Sigmoid colon (tissue), 7 donors: ENCODE data around the gene WDR86. TPM values are rescaled to one million over a fixed set of nuclear protein-coding genes. Genes with fewer than 3 reads are reported as not detected.

Experiments used
- DNase-seq: peaks from one replicate; pipeline ENCODE4 v3.0.0-alpha.2; 2019
- H3K27ac ChIP-seq, 4 donors: fragments of 200-600 bp; sonication (generic); one replicate each; pipeline ENCODE4 v1.5.1; 2016 to 2019; ENCODE audit warnings: mild to moderate bottlenecking in 1 of 4
- H3K27me3 ChIP-seq, 3 donors: fragments of 200-600 bp; sonication (generic); one replicate each; pipeline ENCODE4 v1.5.1; 2019; ENCODE audit warnings: mild to moderate bottlenecking in 1 of 3
- H3K36me3 ChIP-seq, 4 donors: fragments of 200-600 bp; sonication (generic); one replicate each; pipeline ENCODE4 v1.5.1; 2016 to 2019
- H3K4me1 ChIP-seq, 4 donors: fragments of 200-600 bp; sonication (generic); one replicate each; pipeline ENCODE4 v1.5.1; 2017 to 2019
- H3K4me3 ChIP-seq, 4 donors: fragments of 200-600 bp; sonication (generic); one replicate each; pipeline ENCODE4 v1.5.1; 2017 to 2019; ENCODE audit warnings: mild to moderate bottlenecking in 2 of 4, moderate library complexity in 1 of 4
- H3K9me3 ChIP-seq, 4 donors: fragments of 200-600 bp in 3 of 4; sonication (generic) in 3 of 4; one replicate each; pipeline versions ENCODE4 v1.5.1 to v1.6.1; 2013 to 2019
- EP300 ChIP-seq, 4 donors: sonication (generic); formaldehyde crosslinking; IDR thresholded peaks; one replicate each; pipeline ENCODE4 v1.6.1; 2017; ENCODE audit warnings: antibody characterized with exemption in 4 of 4
- POLR2A ChIP-seq, 2 donors: fragments of 450-650 bp; IDR thresholded peaks; one replicate each; pipeline ENCODE4 v1.6.1; 2016; ENCODE audit warnings: antibody characterized with exemption in 2 of 2, mild to moderate bottlenecking in 2 of 2, moderate library complexity in 2 of 2
- POLR2AphosphoS5 ChIP-seq, 4 donors: sonication (generic); formaldehyde crosslinking; IDR thresholded peaks; one replicate each; pipeline ENCODE4 v1.6.1; 2017; ENCODE audit warnings: antibody characterized with exemption in 4 of 4
- WGBS, 2 donors: extraction: QIAGEN DNeasy Blood & Tissue Kit; methylation state at CpG; one replicate each; pipeline ENCODE4 v1.1.7; 2013; 5-methylcytosine and 5-hydroxymethylcytosine counted together
- intact Hi-C: fragments of 100-400 bp; cut with DNase I; formaldehyde crosslinking; loops from one replicate; pipeline ENCODE4 v1.15.1; 2023
- polyA plus RNA-seq, 3 donors: library from polyadenylated mRNA; stranded (reverse); fragments of 200-250 nt; gene quantifications; one replicate each; pipeline ENCODE4 v1.2.3, GENCODE V29; 2013
- small RNA-seq, 3 donors: library from RNA; depleted of rRNA; stranded (forward); fragments of <200 nt; gene quantifications; one replicate each; pipeline ENCODE3, GENCODE V24; 2016
- total RNA-seq, 4 donors: library from RNA; depleted of rRNA; stranded (reverse); fragments of >200 nt; gene quantifications; one replicate each; pipeline ENCODE4 v1.1.0, GENCODE V29; 2016
- TF ChIP-seq, protein P1 (sequence below), 4 experiments: fragments of 450-650 bp in 3 of 4; fragments of 200-600 bp in 1 of 4; IDR thresholded peaks; one replicate each; pipeline ENCODE4 v1.5.1; 2016 to 2019; ENCODE audit warnings: antibody characterized with exemption in 4 of 4, mild to moderate bottlenecking in 3 of 4, moderate library complexity in 2 of 4
- donor health status: healthy with polysubstance abuse.
- donor health status: Bipolar disorder and iron deficiency.
- donor health status: healthy.

WDR86 gene
- total and polyA plus RNA-seq, 7 donors = 0.46 to 23.8 (median 14.4) TPM

DNA sequence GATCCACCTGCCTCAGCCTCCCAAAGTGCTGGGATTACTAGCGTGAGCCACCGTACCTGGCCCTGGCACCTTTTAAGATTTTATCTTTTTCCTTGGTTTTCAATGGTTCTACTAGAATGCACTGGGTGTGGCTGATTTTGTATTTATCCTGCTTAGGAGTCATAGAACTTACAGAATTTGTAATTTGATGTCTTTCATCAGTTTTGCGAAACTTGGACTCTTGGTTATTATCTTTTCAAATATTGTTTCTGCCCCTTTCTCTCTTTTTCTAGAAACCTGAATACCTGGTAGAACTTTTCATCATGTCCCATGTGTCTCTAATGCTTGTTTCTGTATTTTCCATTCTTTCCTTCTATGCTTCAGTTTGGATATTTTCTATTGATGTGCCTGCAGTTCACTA, 71.0 kb downstream of the WDR86 start:
- H3K9me3 ChIP-seq = no peaks in the 10 kb centered on the region
- 97 to 98% methylated on average over 3 of the region's 3 CpGs for WGBS, 2 donors
- no peak overlapping the region for H3K27ac ChIP-seq
- intact Hi-C loops = no loop called here
- H3K4me3 ChIP-seq = no peak overlapping the region
- no peak for TF ChIP-seq EP300 (IDR thresholded peaks at IDR 0.05)
- H3K27me3 ChIP-seq = no peaks in the 10 kb centered on the region
- H3K36me3 ChIP-seq = no peaks in the 10 kb centered on the region
- H3K4me1 ChIP-seq = peaks cover 0 to 22% (median 15%) of the 10 kb centered on the region in 4 donors
- DNase-seq = no peak

DNA sequence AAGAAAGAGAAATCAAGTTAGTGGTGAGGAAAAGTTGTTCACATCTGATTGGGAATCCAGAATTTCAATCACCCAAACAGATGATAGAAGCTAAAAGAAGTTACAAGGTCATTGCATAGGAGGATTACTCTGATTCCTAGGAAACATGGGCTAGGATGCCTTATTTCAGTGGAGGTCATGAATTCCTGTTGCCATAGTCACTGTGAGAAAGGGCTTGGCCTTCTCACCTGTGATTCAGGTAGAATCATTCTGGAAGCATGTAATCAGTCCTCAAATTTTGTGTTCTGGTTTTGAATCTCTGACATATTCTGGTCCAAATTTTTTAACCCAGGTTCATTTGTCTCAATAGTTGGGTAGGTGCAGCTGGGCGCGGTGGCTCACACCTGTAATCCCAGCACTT, 72.5 kb downstream of the WDR86 start:
- no peaks in the 10 kb centered on the region for H3K9me3 ChIP-seq
- DNase-seq = no peak
- no peak overlapping the region for H3K4me3 ChIP-seq
- H3K36me3 ChIP-seq = no peaks in the 10 kb centered on the region
- peaks cover 0 to 8% (median 2%) of the 10 kb centered on the region in 4 donors for H3K4me1 ChIP-seq
- intact Hi-C loops = no loop called here
- H3K27ac ChIP-seq = no peak overlapping the region
- H3K27me3 ChIP-seq = no peaks in the 10 kb centered on the region
- 94 to 98% methylated on average over 2 of the region's 2 CpGs for WGBS, 2 donors
- TF ChIP-seq, protein P1, sequence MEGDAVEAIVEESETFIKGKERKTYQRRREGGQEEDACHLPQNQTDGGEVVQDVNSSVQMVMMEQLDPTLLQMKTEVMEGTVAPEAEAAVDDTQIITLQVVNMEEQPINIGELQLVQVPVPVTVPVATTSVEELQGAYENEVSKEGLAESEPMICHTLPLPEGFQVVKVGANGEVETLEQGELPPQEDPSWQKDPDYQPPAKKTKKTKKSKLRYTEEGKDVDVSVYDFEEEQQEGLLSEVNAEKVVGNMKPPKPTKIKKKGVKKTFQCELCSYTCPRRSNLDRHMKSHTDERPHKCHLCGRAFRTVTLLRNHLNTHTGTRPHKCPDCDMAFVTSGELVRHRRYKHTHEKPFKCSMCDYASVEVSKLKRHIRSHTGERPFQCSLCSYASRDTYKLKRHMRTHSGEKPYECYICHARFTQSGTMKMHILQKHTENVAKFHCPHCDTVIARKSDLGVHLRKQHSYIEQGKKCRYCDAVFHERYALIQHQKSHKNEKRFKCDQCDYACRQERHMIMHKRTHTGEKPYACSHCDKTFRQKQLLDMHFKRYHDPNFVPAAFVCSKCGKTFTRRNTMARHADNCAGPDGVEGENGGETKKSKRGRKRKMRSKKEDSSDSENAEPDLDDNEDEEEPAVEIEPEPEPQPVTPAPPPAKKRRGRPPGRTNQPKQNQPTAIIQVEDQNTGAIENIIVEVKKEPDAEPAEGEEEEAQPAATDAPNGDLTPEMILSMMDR (IDR thresholded peaks at IDR 0.05) = no peak
- TF ChIP-seq POLR2A (IDR thresholded peaks at IDR 0.05) = no peak
- no peak for TF ChIP-seq POLR2AphosphoS5 (IDR thresholded peaks at IDR 0.05)
- TF ChIP-seq EP300 (IDR thresholded peaks at IDR 0.05) = no peak

DNA sequence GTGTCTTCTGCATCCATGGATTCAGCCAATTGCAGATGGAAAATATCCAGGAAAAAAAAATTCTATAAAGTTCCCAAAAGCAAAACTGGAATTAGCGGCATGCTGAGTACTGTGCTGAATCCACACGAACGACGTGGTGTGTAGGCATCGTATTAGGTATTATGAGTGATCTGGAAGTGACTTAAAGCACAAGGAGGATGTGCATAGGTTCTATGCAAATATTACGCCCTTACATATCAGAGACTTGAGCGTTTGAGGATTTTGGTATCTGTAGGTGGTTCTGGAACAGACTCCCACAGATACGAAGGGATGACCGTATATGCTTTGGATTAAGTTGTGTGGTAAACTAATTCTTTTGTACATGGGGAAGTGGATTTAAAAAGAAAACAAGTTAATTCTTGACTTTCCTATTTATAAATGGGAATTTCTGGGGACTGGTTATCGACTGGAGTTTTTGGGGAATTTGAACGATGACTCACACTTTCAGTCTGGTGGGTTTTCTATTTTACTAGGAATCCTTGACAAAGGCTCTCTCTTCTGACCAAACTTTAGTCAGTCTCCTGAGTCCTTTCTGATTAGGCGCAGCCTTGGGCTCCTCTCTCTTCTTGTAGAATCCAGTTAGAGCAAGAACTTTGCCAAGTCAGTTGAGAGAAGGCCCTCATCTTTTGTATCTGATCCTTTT, 73.7 kb downstream of the WDR86 start:
- Histone ChIP-seq H3K36me3 (no peaks in the 10 kb centered on the region), H3K27me3 (no peaks in the 10 kb centered on the region), H3K4me1 (peaks cover 0 to 2% (median under 1%) of the 10 kb centered on the region in 4 donors), H3K4me3 (no peak overlapping the region), H3K27ac (no peak overlapping the region), H3K9me3 (no peaks in the 10 kb centered on the region)
- 82 to 86% methylated on average over 12 of the region's 12 CpGs for WGBS, 2 donors
- no peak for DNase-seq
- TF ChIP-seq POLR2A (IDR thresholded peaks at IDR 0.05) = no peak
- no peak for TF ChIP-seq EP300 (IDR thresholded peaks at IDR 0.05)
- no peak for TF ChIP-seq POLR2AphosphoS5 (IDR thresholded peaks at IDR 0.05)
- TF ChIP-seq, protein P1 (IDR thresholded peaks at IDR 0.05) = no peak
- intact Hi-C loops = no loop called here

DNA sequence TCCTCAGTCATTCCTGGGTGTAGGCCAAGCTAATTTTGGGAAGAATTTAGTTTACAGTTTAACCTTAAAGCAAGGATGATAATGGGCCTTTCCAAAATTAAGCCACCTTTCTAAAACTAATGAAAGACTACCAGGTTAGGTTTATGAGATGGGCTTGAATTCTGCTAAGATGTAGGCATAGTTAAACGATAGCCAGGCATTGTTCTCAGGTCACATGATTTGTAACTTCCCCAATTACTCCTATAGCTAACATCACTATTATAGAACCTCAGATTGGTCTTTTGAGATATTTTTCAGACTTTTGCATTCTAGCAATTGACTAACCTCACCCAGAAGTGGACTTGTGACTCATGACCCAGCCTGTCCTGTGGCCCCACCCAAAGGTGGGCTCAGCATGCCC, 75.2 kb downstream of the WDR86 start:
- intact Hi-C loops = no loop called here
- TF ChIP-seq EP300 (IDR thresholded peaks at IDR 0.05) (no peak), POLR2AphosphoS5 (IDR thresholded peaks at IDR 0.05) (no peak), POLR2A (IDR thresholded peaks at IDR 0.05) (no peak)
- TF ChIP-seq, protein P1 (IDR thresholded peaks at IDR 0.05) = no peak
- no peak for DNase-seq

More for the DNA sequence above, 75.2 kb downstream of the WDR86 start:
- no peak overlapping the region for H3K4me3 ChIP-seq
- no peaks in the 10 kb centered on the region for H3K9me3 ChIP-seq
- no peaks in the 10 kb centered on the region for H3K27me3 ChIP-seq
- H3K27ac ChIP-seq = no peak overlapping the region
- no peaks in the 10 kb centered on the region for H3K36me3 ChIP-seq
- WGBS, 2 donors = 27 to 41% methylated on average over 1 of the region's 1 CpG
- H3K4me1 ChIP-seq = no peaks in the 10 kb centered on the region

Small RNAs within 50 kb of the gene (small RNA-seq; reads per million reads assigned to genes)
- gene MIR3907 = 0 reads per million in 3 donors

Other genes with a start within 250 kb of the WDR86 start
- not detected for gene GBX1, start 242.3 kb downstream of the WDR86 start, total RNA-seq
- gene GBX1, start 242.3 kb downstream of the WDR86 start, polyA plus RNA-seq = not detected
- not detected for gene ASB10, start 222.8 kb downstream of the WDR86 start, total RNA-seq
- gene ASB10, start 222.8 kb downstream of the WDR86 start, polyA plus RNA-seq = not detected
- not detected for gene H2BK1, start 199.6 kb downstream of the WDR86 start, total RNA-seq
- not detected for gene H2BK1, start 199.6 kb downstream of the WDR86 start, polyA plus RNA-seq
- gene ABCF2, start 182.8 kb downstream of the WDR86 start, total RNA-seq = 10 to 100 TPM; 25.8 to 34.6 (median 30.2) TPM
- 10 to 100 TPM; 18.3 to 34.6 (median 19.8) TPM for gene ABCF2, start 182.8 kb downstream of the WDR86 start, polyA plus RNA-seq
- 10 to 100 TPM; 14.3 to 36.3 (median 18.9) TPM for gene CHPF2, start 177.6 kb downstream of the WDR86 start, total RNA-seq
- gene CHPF2, start 177.6 kb downstream of the WDR86 start, polyA plus RNA-seq = 10 to 100 TPM in 1 of 3 donors, 1 to 10 TPM in 2; 5.4 to 27.9 (median 5.5) TPM
- gene SMARCD3, start 161.3 kb downstream of the WDR86 start, total RNA-seq = 10 to 100 TPM; 38.8 to 63.1 (median 51.6) TPM
- gene SMARCD3, start 161.3 kb downstream of the WDR86 start, polyA plus RNA-seq = 10 to 100 TPM in 1 of 3 donors, 1 to 10 TPM in 2; 4.2 to 15.6 (median 9.5) TPM
- 10 to 100 TPM; 49.8 to 73.8 (median 64.5) TPM for gene NUB1, start 68.2 kb downstream of the WDR86 start, total RNA-seq
- 10 to 100 TPM; 36.6 to 50.1 (median 43.2) TPM for gene NUB1, start 68.2 kb downstream of the WDR86 start, polyA plus RNA-seq
- gene CRYGN, start 30.1 kb upstream of the WDR86 start, total RNA-seq = 1 to 10 TPM in 2 of 4 donors, not detected in 2; 1.4 to 1.8 TPM
- gene CRYGN, start 30.1 kb upstream of the WDR86 start, polyA plus RNA-seq = under 1 TPM in 2 of 3 donors, not detected in 1; 0.17 to 0.60 TPM
- gene RHEB, start 109.9 kb upstream of the WDR86 start, total RNA-seq = 100 to 1,000 TPM; 121 to 162 (median 136) TPM
- 100 to 1,000 TPM in 1 of 3 donors, 10 to 100 TPM in 2; 48.3 to 110 (median 91.3) TPM for gene RHEB, start 109.9 kb upstream of the WDR86 start, polyA plus RNA-seq